SK-N-SH (cell line): Measurements from ENCODE around the gene IRF2BP1. TPM values are rescaled to one million over a fixed set of nuclear protein-coding genes. Genes with fewer than 3 reads are reported as not detected.

Experiments used
- CTCF ChIA-PET: fragments of 300-600, 350-600 bp; formaldehyde crosslinking; extraction: SDS; loops from one replicate; lab custom pipeline; 2021; lab: Yijun Ruan, JAX
- POLR2A ChIA-PET: fragments of 350-600 bp; sonication (Branson Sonifier 250); formaldehyde crosslinking; extraction: SDS; loops from one replicate; lab custom pipeline; 2020; ENCODE audit warnings: antibody characterized with exemption, inconsistent platforms; lab: Yijun Ruan, JAX
- DNase-seq: peaks from one replicate; pipeline ENCODE4 v3.0.0; 2012
- H2AFZ ChIP-seq: fragments of 200-600 bp; sonication (generic); 2 replicates; pipeline ENCODE4 v1.8.1; 2016; ENCODE audit warnings: antibody characterized with exemption, mild to moderate bottlenecking, low read depth
- H3F3A ChIP-seq: fragments of 200-600 bp; sonication (generic); replicated peaks from 2 replicates; pipeline ENCODE3; 2016; ENCODE audit warnings: antibody characterized with exemption, mild to moderate bottlenecking; ENCODE audit not compliant: insufficient read depth
- H3K27ac ChIP-seq, 2 experiments: fragments of 200-500 bp in 1 of 2; fragments of 200-600 bp in 1 of 2; sonication (Bioruptor generic) in 1 of 2; sonication (generic), shearing (Covaris generic) in 1 of 2; 2 replicates each; pipeline versions ENCODE4 v1.5.1 to v1.6.1; 2014 to 2016; ENCODE audit warnings: low read depth in 2 of 2, inconsistent platforms in 1 of 2, low read length in 1 of 2, mild to moderate bottlenecking in 1 of 2, mixed read lengths in 1 of 2
- H3K27me3 ChIP-seq: fragments of 200-600 bp; sonication (generic), shearing (Covaris generic); 2 replicates; pipeline ENCODE4 v1.6.1; 2016; ENCODE audit warnings: mixed run types; ENCODE audit not compliant: insufficient read depth
- H3K36me3 ChIP-seq, 2 experiments: fragments of 200-500 bp in 1 of 2; fragments of 200-600 bp in 1 of 2; sonication (Bioruptor generic) in 1 of 2; sonication (generic) in 1 of 2; replicated peaks in 1 of 2; 2 replicates each; pipeline versions ENCODE3 to v1.5.1; 2014 to 2016; ENCODE audit warnings: low read length in 1 of 2, mild to moderate bottlenecking in 1 of 2; ENCODE audit not compliant: insufficient read depth in 2 of 2, control insufficient read depth in 1 of 2
- H3K4me1 ChIP-seq, 2 experiments: fragments of 200-500 bp in 1 of 2; fragments of 200-600 bp in 1 of 2; sonication (Bioruptor generic) in 1 of 2; sonication (generic), shearing (Covaris generic) in 1 of 2; 2 replicates each; pipeline versions ENCODE4 v1.5.1 to v1.6.1; 2014 to 2016; ENCODE audit warnings: low read depth in 1 of 2, low read length in 1 of 2, mixed run types in 1 of 2; ENCODE audit not compliant: insufficient read depth in 2 of 2, control insufficient read depth in 1 of 2
- H3K4me2 ChIP-seq: fragments of 200-600 bp; sonication (generic), shearing (Covaris generic); 2 replicates; pipeline ENCODE4 v1.6.1; 2017; ENCODE audit warnings: mixed run types
- H3K4me3 ChIP-seq, 2 experiments: fragments of 200-500 bp in 1 of 2; fragments of 200-600 bp in 1 of 2; sonication (Bioruptor generic) in 1 of 2; sonication (generic), shearing (Covaris generic) in 1 of 2; 2 replicates each; pipeline versions ENCODE4 v1.5.1 to v1.8.1; 2014 to 2016; ENCODE audit warnings: low read depth in 2 of 2, inconsistent platforms in 1 of 2, low read length in 1 of 2, mild to moderate bottlenecking in 1 of 2, mixed read lengths in 1 of 2, moderate library complexity in 1 of 2
- H3K79me2 ChIP-seq: fragments of 200-600 bp; sonication (generic); 2 replicates; pipeline ENCODE4 v1.8.1; 2017; ENCODE audit warnings: mild to moderate bottlenecking; ENCODE audit not compliant: insufficient read depth
- H3K9ac ChIP-seq: fragments of 200-600 bp; sonication (generic); 2 replicates; pipeline ENCODE4 v1.6.1; 2017; ENCODE audit warnings: mixed run types
- H3K9me2 ChIP-seq: fragments of 200-600 bp; sonication (generic); 2 replicates; pipeline ENCODE4 v1.6.1; 2017; ENCODE audit warnings: mixed run types
- H3K9me3 ChIP-seq: fragments of 200-600 bp; sonication (generic); 2 replicates; pipeline ENCODE4 v1.6.1; 2017; ENCODE audit warnings: mixed run types, mild to moderate bottlenecking, moderate library complexity
- H4K20me1 ChIP-seq: fragments of 200-600 bp; sonication (generic); 2 replicates; pipeline ENCODE4 v1.6.1; 2017; ENCODE audit warnings: mild to moderate bottlenecking, mixed run types; ENCODE audit not compliant: insufficient read depth
- CHD2 ChIP-seq: fragments of 150-350 bp; IDR thresholded peaks from 2 replicates; pipeline ENCODE4 v1.6.1; 2018; ENCODE audit warnings: low read length; ENCODE audit not compliant: partially characterized antibody
- FOXJ3 ChIP-seq: sonication (generic); formaldehyde crosslinking; IDR thresholded peaks from 2 replicates; pipeline ENCODE4 v1.5.1; 2020; ENCODE audit warnings: mild to moderate bottlenecking, missing genetic modification reagents
- FOXM1 ChIP-seq: IDR thresholded peaks from 2 replicates; pipeline ENCODE4 v1.4.0; 2012; ENCODE audit warnings: low read depth, mild to moderate bottlenecking
- GABPA ChIP-seq: IDR thresholded peaks from 2 replicates; pipeline ENCODE4 v1.4.0; 2012; ENCODE audit warnings: low read depth, mild to moderate bottlenecking
- GATA2 ChIP-seq: sonication (generic); formaldehyde crosslinking; IDR thresholded peaks from 2 replicates; pipeline ENCODE4 v1.5.0; 2020; ENCODE audit warnings: mild to moderate bottlenecking, missing genetic modification reagents
- MXI1 ChIP-seq: IDR thresholded peaks from 2 replicates; pipeline ENCODE4 v1.6.1; 2012; ENCODE audit warnings: mild to moderate bottlenecking, low read depth, low read length, improper control_type of control experiment
- NFIC ChIP-seq: IDR thresholded peaks from 2 replicates; pipeline ENCODE4 v1.4.0; 2012; ENCODE audit warnings: borderline replicate concordance
- NRF1 ChIP-seq: IDR thresholded peaks from 2 replicates; pipeline ENCODE4 v1.6.1; 2012; ENCODE audit warnings: low read depth, mild to moderate bottlenecking, low read length
- RFX5 ChIP-seq: IDR thresholded peaks from 2 replicates; pipeline ENCODE4 v1.6.1; 2012; ENCODE audit warnings: mild to moderate bottlenecking, improper control_type of control experiment, low read length
- RXRA ChIP-seq: IDR thresholded peaks from 2 replicates; pipeline ENCODE4 v1.4.0; 2012; ENCODE audit warnings: low read depth, mild to moderate bottlenecking, borderline replicate concordance
- TAF1 ChIP-seq: IDR thresholded peaks from 2 replicates; pipeline ENCODE4 v1.6.1; 2012; ENCODE audit warnings: low read depth, mild to moderate bottlenecking, low read length, moderate library complexity, borderline replicate concordance
- TCF12 ChIP-seq: IDR thresholded peaks from 2 replicates; pipeline ENCODE4 v1.4.0; 2012
- TEAD4 ChIP-seq: IDR thresholded peaks from 2 replicates; pipeline ENCODE4 v1.4.0; 2012; ENCODE audit warnings: mild to moderate bottlenecking, borderline replicate concordance; ENCODE audit not compliant: insufficient read depth
- WGBS: methylation state at CpG from one replicate; pipeline ENCODE4 v1.1.6; 2017; ENCODE audit warnings: low lambda C conversion rate; 5-methylcytosine and 5-hydroxymethylcytosine counted together
- polyA plus RNA-seq, 3 experiments: library from polyadenylated mRNA; depleted of rRNA; stranded (reverse); fragments of >200 nt; gene quantifications; 2 replicates each; pipeline ENCODE4 v1.2.3, GENCODE V29; 2012
- TF ChIP-seq, protein P1 (sequence below): fragments of 150-350 bp; IDR thresholded peaks from 2 replicates; pipeline ENCODE4 v1.6.1; 2016; ENCODE audit warnings: mild to moderate bottlenecking, low read depth, low read length
- TF ChIP-seq, protein P2 (sequence below): fragments of 200-600 bp; sonication (generic); IDR thresholded peaks from 2 replicates; pipeline ENCODE4 v1.6.1; 2017; ENCODE audit warnings: antibody characterized with exemption, mild to moderate bottlenecking, moderate library complexity
- TF ChIP-seq, protein P3 (sequence below): fragments of 150-350 bp; IDR thresholded peaks from 2 replicates; pipeline ENCODE4 v1.6.1; 2017; ENCODE audit warnings: antibody characterized with exemption, low read length, low read depth, borderline replicate concordance

Gene IRF2BP1
- polyA plus RNA-seq, 1 of the 3 experiments (the other 2 are of a cell fraction) = 16.8 TPM

DNA sequence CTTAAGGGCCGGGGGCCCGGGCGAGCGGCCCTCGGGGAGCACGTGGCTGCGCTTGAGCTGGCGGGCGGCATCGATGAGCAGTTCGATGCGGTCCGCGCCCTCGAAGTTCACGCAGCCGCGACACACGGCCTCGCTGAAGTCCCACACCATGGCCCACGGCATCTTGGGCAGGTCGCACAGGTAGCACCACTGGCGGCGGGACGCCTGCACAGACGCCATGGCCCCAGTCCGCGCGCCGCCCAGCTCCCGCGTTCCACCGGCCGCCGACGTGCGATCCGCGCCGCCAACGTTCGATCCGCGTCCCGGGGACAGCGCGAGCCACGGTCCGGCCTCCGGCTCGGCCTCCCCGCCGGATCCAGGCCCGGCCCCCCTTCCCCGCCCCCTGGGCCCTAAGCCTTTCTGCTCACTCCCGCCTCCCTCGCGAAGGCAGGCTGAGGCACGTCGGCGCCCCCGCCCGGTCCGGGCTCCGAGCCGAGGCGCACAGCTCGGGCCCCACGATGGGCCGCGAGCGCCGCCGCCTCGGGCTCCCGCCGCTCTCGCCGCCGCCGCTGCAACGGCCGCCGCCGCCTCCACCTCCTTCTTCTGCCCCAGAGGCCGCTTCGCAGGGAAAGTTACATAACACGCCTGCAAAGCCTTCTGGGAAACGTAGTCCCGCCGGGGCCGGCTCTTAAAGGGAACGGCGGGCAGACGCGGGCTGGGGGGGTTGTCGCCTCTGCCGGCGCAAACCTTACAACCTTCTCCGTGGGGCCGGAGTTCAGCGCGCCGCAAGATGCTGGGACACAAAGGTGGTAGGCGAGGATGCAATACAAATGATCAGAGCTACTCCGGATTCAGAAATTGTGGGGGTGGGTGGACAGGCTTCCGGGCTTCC, at the start of gene IRF2BP1 (continued):
- TF ChIP-seq RFX5 = no peak
- no peak for TF ChIP-seq NRF1
- TF ChIP-seq TAF1 = peak; percentile 48

DNA sequence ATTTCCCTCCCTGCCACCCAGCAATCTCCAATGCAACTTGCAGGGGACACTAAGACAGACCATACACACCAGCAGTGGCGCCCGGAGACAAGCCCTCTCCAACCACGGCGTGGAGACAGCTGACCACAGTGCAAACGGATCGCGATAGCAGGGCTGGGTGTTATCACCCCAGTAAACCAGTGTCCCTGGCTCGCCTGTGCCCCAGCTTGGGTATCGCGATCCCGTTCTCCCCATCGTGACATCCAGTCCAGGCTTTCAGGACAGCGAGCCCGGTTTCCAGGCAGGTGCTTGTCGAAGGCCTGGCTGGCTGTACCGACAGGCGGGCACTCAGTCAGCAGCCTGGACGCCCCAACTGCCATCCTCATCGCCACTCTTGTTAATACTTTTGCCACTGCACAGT, 49.3 kb upstream of the IRF2BP1 start:
- H3K9ac ChIP-seq = no peak overlapping the region
- TF ChIP-seq, protein P1, sequence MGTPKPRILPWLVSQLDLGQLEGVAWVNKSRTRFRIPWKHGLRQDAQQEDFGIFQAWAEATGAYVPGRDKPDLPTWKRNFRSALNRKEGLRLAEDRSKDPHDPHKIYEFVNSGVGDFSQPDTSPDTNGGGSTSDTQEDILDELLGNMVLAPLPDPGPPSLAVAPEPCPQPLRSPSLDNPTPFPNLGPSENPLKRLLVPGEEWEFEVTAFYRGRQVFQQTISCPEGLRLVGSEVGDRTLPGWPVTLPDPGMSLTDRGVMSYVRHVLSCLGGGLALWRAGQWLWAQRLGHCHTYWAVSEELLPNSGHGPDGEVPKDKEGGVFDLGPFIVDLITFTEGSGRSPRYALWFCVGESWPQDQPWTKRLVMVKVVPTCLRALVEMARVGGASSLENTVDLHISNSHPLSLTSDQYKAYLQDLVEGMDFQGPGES = no peak
- TF ChIP-seq CHD2 (no peak), NFIC (no peak), FOXJ3 (no peak), TAF1 (no peak), MXI1 (no peak), TEAD4 (no peak), FOXM1 (no peak), GATA2 (CRISPR knock-in tag) (no peak), RXRA (no peak), TCF12 (no peak), GABPA (no peak)
- TF ChIP-seq, protein P2, sequence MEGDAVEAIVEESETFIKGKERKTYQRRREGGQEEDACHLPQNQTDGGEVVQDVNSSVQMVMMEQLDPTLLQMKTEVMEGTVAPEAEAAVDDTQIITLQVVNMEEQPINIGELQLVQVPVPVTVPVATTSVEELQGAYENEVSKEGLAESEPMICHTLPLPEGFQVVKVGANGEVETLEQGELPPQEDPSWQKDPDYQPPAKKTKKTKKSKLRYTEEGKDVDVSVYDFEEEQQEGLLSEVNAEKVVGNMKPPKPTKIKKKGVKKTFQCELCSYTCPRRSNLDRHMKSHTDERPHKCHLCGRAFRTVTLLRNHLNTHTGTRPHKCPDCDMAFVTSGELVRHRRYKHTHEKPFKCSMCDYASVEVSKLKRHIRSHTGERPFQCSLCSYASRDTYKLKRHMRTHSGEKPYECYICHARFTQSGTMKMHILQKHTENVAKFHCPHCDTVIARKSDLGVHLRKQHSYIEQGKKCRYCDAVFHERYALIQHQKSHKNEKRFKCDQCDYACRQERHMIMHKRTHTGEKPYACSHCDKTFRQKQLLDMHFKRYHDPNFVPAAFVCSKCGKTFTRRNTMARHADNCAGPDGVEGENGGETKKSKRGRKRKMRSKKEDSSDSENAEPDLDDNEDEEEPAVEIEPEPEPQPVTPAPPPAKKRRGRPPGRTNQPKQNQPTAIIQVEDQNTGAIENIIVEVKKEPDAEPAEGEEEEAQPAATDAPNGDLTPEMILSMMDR = no peak
- TF ChIP-seq, protein P3, sequence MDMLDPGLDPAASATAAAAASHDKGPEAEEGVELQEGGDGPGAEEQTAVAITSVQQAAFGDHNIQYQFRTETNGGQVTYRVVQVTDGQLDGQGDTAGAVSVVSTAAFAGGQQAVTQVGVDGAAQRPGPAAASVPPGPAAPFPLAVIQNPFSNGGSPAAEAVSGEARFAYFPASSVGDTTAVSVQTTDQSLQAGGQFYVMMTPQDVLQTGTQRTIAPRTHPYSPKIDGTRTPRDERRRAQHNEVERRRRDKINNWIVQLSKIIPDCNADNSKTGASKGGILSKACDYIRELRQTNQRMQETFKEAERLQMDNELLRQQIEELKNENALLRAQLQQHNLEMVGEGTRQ = no peak
- TF ChIP-seq, all 33 proteins: peak for 0
- WGBS = 64% methylated on average over 14 of the region's 19 CpGs
- ChIA-PET POLR2A (no interaction called here), CTCF (no interaction called here)
- Histone ChIP-seq H3K4me2 (no peak overlapping the region), H4K20me1 (no peaks in the 10 kb centered on the region), H3K27ac (no peak overlapping the region), H3K4me1 (no peaks in the 10 kb centered on the region), H3K9me3 (no peaks in the 10 kb centered on the region), H3K36me3 (no peaks in the 10 kb centered on the region), H3F3A (no peaks in the 10 kb centered on the region), H3K79me2 (no peaks in the 10 kb centered on the region), H3K9me2 (no peaks in the 10 kb centered on the region), H3K27me3 (no peaks in the 10 kb centered on the region), H2AFZ (no peak overlapping the region), H3K4me3 (no peak overlapping the region)
- DNase-seq = no peak
